K562 (cell line): ENCODE measurements around the gene CTBP2. TPM values are rescaled to one million over a fixed set of nuclear protein-coding genes. Genes with fewer than 3 reads are reported as not detected.

Experiments
- ELF1 ChIP-seq: fragments of 200-800 bp; sonication (Bioruptor generic); IDR thresholded peaks from 2 replicates; pipeline ENCODE4 v1.6.1; 2016; ENCODE audit warnings: missing genetic modification characterization, missing compliant biosample characterization
- ETV1 ChIP-seq: fragments of 450-650 bp; conservative IDR thresholded peaks from 2 replicates; pipeline ENCODE4 v1.6.1; 2016; ENCODE audit warnings: missing genetic modification characterization, control low read depth, low read depth, missing compliant biosample characterization
- PML ChIP-seq: IDR thresholded peaks from 2 replicates; pipeline ENCODE4 v1.6.1; 2012; ENCODE audit warnings: low read length, inconsistent platforms
- SAFB2 ChIP-seq: fragments of 200-400 bp; formaldehyde crosslinking; IDR thresholded peaks from 2 replicates; pipeline ENCODE4 v1.6.1; 2018; ENCODE audit warnings: borderline replicate concordance, low read length, low read depth, moderate library complexity; ENCODE audit not compliant: severe bottlenecking
- SIX5 ChIP-seq, 2 experiments: IDR thresholded peaks; 2 replicates each; pipeline ENCODE4 v1.6.1; 2011; ENCODE audit warnings: low read length in 2 of 2, borderline replicate concordance in 1 of 2, low read depth in 1 of 2, mild to moderate bottlenecking in 1 of 2, moderate library complexity in 1 of 2; ENCODE audit not compliant: insufficient read depth in 1 of 2
- ZNF134 ChIP-seq: fragments of 250-450 bp; sonication (Bioruptor Pico); conservative IDR thresholded peaks from 2 replicates; pipeline ENCODE4 v1.4.0; 2020
- ZNF174 ChIP-seq: fragments of 250-450 bp; sonication (Bioruptor Pico); IDR thresholded peaks from 2 replicates; pipeline ENCODE4 v1.4.0; 2020; ENCODE audit warnings: mild to moderate bottlenecking
- ZNF830 ChIP-seq: fragments of 250-450 bp; sonication (Bioruptor Pico); IDR thresholded peaks from 2 replicates; pipeline ENCODE4 v1.5.0; 2021; ENCODE audit warnings: mild to moderate bottlenecking
- polyA plus RNA-seq, 8 experiments: library from polyadenylated mRNA; depleted of rRNA in 4 of 8; stranded (reverse) in 5 of 8; unstranded in 3 of 8; fragments of >200 nt; fragmentation: Nextera tagmentation in 2 of 8; fragmentation: Illumina TruSeq in 1 of 8; extraction: Ambion mirVana in 2 of 8; extraction: Trizol in 1 of 8; gene quantifications; 2 replicates each; pipeline versions ENCODE4 v1.2.1 to v1.2.3, GENCODE V29; 2011 to 2014; ENCODE audit warnings: inconsistent platforms in 1 of 8, missing spikeins in 1 of 8
- total RNA-seq, 7 experiments: library from RNA; depleted of rRNA in 6 of 7; stranded (reverse); fragments of >200 nt in 6 of 7; fragmentation: Illumina TruSeq in 2 of 7; extraction: Trizol in 2 of 7; gene quantifications; 2 replicates each; pipeline versions ENCODE4 v1.2.1 to v1.2.3, GENCODE V29; 2011 to 2021; ENCODE audit warnings: low replicate concordance in 1 of 7
- TF ChIP-seq, protein P1 (sequence below): fragments of 250-450 bp; sonication (Bioruptor Pico); IDR thresholded peaks from 2 replicates; pipeline ENCODE4 v1.4.0; 2020; ENCODE audit warnings: mild to moderate bottlenecking, moderate library complexity
- TF ChIP-seq, protein P2 (sequence below): fragments of 450-650 bp; IDR thresholded peaks from 2 replicates; pipeline ENCODE4 v1.7.1; 2018; ENCODE audit warnings: mild to moderate bottlenecking, low read depth; ENCODE audit not compliant: partially characterized antibody
- TF ChIP-seq, protein P3 (sequence below): fragments of 450-650 bp; formaldehyde crosslinking; conservative IDR thresholded peaks from 2 replicates; pipeline ENCODE4 v1.4.0; 2022; ENCODE audit warnings: mild to moderate bottlenecking, missing genetic modification characterization
- TF ChIP-seq, protein P4 (sequence below): sonication (generic); formaldehyde crosslinking; IDR thresholded peaks from 2 replicates; pipeline ENCODE4 v1.8.0; 2022; ENCODE audit warnings: mild to moderate bottlenecking, low read depth, missing genetic modification reagents

CTBP2 gene
- total and polyA plus RNA-seq, 9 of the 15 experiments (the other 6 are each of a cell fraction or from before 2014, with no cell fraction given), result 1.3 to 8.8 (median 5.1) TPM

DNA sequence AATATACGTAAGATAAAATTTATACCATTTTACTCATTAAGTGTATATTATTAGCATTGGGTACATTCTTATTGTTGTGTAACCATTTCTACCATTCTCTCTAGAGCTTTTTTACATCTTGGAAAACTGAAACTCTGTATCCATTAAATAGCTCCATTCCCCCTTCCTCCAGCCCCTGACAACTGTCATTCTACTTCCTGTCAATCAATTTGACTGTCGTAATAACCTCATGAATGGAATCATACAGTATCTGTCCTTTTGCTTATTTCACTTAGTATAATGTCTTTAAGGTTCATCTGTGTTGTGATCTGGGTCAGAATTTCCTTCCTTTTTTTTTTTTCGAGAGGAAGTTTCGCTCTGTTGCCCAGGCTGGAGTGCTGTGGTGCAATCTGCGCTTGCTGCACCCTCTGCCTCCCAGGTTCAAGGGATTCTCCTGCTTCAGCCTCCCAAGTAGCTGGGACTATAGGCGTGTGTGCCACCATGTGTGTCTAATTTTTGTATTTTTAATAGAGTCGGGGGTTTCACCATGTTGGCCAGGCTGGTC, 202.9 kb downstream of the CTBP2 start (continued):
- TF ChIP-seq, protein P1, sequence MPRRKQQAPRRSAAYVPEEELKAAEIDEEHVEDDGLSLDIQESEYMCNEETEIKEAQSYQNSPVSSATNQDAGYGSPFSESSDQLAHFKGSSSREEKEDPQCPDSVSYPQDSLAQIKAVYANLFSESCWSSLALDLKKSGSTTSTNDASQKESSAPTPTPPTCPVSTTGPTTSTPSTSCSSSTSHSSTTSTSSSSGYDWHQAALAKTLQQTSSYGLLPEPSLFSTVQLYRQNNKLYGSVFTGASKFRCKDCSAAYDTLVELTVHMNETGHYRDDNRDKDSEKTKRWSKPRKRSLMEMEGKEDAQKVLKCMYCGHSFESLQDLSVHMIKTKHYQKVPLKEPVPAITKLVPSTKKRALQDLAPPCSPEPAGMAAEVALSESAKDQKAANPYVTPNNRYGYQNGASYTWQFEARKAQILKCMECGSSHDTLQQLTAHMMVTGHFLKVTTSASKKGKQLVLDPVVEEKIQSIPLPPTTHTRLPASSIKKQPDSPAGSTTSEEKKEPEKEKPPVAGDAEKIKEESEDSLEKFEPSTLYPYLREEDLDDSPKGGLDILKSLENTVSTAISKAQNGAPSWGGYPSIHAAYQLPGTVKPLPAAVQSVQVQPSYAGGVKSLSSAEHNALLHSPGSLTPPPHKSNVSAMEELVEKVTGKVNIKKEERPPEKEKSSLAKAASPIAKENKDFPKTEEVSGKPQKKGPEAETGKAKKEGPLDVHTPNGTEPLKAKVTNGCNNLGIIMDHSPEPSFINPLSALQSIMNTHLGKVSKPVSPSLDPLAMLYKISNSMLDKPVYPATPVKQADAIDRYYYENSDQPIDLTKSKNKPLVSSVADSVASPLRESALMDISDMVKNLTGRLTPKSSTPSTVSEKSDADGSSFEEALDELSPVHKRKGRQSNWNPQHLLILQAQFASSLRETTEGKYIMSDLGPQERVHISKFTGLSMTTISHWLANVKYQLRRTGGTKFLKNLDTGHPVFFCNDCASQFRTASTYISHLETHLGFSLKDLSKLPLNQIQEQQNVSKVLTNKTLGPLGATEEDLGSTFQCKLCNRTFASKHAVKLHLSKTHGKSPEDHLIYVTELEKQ (CRISPR knock-in tag), result no peak
- TF ChIP-seq ZNF134 (no peak), ZNF830 (CRISPR knock-in tag) (no peak), PML (no peak), SIX5 (IDR thresholded peaks at IDR 0.05; ENCODE audit: borderline replicate concordance in 1 of 2, insufficient read depth in 1 of 2, low read depth in 1 of 2, low read length in 2 of 2) (no peak), ELF1 (tag) (no peak), SAFB2 (no peak), ZNF174 (CRISPR knock-in tag) (no peak), ETV1 (tag) (no peak)
- TF ChIP-seq, protein P2, sequence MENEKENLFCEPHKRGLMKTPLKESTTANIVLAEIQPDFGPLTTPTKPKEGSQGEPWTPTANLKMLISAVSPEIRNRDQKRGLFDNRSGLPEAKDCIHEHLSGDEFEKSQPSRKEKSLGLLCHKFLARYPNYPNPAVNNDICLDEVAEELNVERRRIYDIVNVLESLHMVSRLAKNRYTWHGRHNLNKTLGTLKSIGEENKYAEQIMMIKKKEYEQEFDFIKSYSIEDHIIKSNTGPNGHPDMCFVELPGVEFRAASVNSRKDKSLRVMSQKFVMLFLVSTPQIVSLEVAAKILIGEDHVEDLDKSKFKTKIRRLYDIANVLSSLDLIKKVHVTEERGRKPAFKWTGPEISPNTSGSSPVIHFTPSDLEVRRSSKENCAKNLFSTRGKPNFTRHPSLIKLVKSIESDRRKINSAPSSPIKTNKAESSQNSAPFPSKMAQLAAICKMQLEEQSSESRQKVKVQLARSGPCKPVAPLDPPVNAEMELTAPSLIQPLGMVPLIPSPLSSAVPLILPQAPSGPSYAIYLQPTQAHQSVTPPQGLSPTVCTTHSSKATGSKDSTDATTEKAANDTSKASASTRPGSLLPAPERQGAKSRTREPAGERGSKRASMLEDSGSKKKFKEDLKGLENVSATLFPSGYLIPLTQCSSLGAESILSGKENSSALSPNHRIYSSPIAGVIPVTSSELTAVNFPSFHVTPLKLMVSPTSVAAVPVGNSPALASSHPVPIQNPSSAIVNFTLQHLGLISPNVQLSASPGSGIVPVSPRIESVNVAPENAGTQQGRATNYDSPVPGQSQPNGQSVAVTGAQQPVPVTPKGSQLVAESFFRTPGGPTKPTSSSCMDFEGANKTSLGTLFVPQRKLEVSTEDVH, result no peak
- TF ChIP-seq, protein P3, sequence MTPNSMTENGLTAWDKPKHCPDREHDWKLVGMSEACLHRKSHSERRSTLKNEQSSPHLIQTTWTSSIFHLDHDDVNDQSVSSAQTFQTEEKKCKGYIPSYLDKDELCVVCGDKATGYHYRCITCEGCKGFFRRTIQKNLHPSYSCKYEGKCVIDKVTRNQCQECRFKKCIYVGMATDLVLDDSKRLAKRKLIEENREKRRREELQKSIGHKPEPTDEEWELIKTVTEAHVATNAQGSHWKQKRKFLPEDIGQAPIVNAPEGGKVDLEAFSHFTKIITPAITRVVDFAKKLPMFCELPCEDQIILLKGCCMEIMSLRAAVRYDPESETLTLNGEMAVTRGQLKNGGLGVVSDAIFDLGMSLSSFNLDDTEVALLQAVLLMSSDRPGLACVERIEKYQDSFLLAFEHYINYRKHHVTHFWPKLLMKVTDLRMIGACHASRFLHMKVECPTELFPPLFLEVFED, result no peak
- TF ChIP-seq, protein P4, sequence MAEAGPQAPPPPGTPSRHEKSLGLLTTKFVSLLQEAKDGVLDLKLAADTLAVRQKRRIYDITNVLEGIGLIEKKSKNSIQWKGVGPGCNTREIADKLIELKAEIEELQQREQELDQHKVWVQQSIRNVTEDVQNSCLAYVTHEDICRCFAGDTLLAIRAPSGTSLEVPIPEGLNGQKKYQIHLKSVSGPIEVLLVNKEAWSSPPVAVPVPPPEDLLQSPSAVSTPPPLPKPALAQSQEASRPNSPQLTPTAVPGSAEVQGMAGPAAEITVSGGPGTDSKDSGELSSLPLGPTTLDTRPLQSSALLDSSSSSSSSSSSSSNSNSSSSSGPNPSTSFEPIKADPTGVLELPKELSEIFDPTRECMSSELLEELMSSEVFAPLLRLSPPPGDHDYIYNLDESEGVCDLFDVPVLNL (CRISPR knock-in tag), result no peak
